ENCODE data around the gene SLX4IP. TPM values are rescaled to one million over a fixed set of nuclear protein-coding genes. Genes with fewer than 3 reads are reported as not detected.

Gene SLX4IP
- total and polyA plus RNA-seq, 2 of the 13 experiments (the other 11 are each of a cell fraction or from before 2014, with no cell fraction given) = 3.6 to 7.3 TPM

DNA sequence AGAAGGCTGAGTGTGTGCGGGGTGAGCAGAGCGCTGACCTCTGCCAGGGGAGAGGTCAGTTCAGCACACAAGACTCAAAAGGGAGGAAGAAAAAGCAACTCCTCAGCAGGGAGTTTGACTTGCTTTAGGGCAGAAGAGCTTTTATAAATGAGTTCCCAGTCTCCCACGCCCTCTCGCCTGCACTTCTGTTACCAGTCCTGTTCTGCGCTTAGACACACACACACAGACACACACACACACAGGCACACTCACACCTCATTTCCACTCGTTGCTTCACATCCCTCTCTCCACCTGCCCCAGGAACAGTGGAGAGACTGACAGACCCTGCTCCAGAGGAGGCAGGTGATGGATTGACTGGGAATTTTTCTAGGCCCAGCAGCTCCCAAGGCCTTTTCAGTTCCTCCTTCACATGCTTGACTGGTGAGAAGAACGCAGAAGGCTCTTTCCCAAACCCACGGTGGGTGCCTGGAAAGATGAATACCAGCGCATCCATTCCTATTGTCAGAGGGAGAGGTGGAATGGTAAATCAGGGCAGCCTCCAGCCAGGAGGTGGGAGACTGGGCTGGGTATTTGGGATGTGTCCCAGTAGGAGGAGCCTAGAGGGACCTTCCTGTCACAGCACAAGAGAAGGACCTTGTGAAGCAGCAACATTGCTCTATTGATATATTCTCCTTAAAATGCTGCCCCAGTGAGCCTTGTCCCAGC, 195.0 kb downstream of the SLX4IP start:
- Histone ChIP-seq H3K4me2 (ENCODE audit: low read depth, low read length) (no peak overlapping the region), H3K4me3 (replicated peaks in 1 of 3; ENCODE audit: insufficient read depth in 1 of 3, low read depth in 2 of 3, low read length in 3 of 3) (no peak overlapping the region), H3K4me1 (ENCODE audit: insufficient read depth, low read length) (no peaks in the 10 kb centered on the region), H3K79me2 (ENCODE audit: insufficient read depth, low read length) (no peaks in the 10 kb centered on the region), H3K36me3 (replicated peaks in 1 of 2; ENCODE audit: control insufficient read depth in 1 of 2, insufficient read depth in 2 of 2, low read length in 2 of 2) (no peaks in the 10 kb centered on the region; a peak in 2 of 5 replicates), H4K20me1 (ENCODE audit: insufficient read depth, low read length) (no peaks in the 10 kb centered on the region), H3K27me3 (ENCODE audit: control insufficient read depth in 1 of 2, insufficient read depth in 2 of 2, low read length in 2 of 2) (no peaks in the 10 kb centered on the region), H2AFZ (ENCODE audit: low read length) (no peak overlapping the region), H3K9me3 (ENCODE audit: low read length) (no peaks in the 10 kb centered on the region), H3K27ac (ENCODE audit: extremely low read length, insufficient read depth, low read length) (no peak overlapping the region), H3K9ac (ENCODE audit: insufficient read depth, low read depth, low read length) (no peak overlapping the region)
- in situ Hi-C loops (cut with HindIII; ENCODE audit: extremely low pct_ligation_motif_present, low pct_unique_long_range_greater_than_20kb) = no loop called here
- whole genome bisulfite sequencing (ENCODE audit: low lambda C conversion rate) = 95% methylated on average over 9 of the region's 9 CpGs
- FAIRE-seq (no peak), ATAC-seq (no peak), DNase-seq (ENCODE audit: low spot score) (no peak)
- intact Hi-C loops (cut with micrococcal nuclease; ENCODE audit: unreplicated experiment) = loop anchor here (10.0 kb wide), 1 partner anchor 195 kb away; the partner anchor contains the start of genes MKKS and SLX4IP
- no TSS peak for BruUV-seq (replicated peaks)
- ChIA-PET CTCF (ENCODE audit: low intra/inter-chr PET ratio, low total read pairs) (no interaction called here), POLR2A (no interaction called here)
- TF ChIP-seq MTF2 (CRISPR knock-in tag; IDR thresholded peaks at IDR 0.05; ENCODE audit: borderline replicate concordance) (no peak), SSRP1 (CRISPR knock-in tag; IDR thresholded peaks at IDR 0.05) (no peak), SCMH1 (CRISPR knock-in tag; IDR thresholded peaks at IDR 0.05; ENCODE audit: borderline replicate concordance) (no peak), NR2F1 (CRISPR knock-in tag; IDR thresholded peaks at IDR 0.05) (no peak)
- TF ChIP-seq, protein P1, sequence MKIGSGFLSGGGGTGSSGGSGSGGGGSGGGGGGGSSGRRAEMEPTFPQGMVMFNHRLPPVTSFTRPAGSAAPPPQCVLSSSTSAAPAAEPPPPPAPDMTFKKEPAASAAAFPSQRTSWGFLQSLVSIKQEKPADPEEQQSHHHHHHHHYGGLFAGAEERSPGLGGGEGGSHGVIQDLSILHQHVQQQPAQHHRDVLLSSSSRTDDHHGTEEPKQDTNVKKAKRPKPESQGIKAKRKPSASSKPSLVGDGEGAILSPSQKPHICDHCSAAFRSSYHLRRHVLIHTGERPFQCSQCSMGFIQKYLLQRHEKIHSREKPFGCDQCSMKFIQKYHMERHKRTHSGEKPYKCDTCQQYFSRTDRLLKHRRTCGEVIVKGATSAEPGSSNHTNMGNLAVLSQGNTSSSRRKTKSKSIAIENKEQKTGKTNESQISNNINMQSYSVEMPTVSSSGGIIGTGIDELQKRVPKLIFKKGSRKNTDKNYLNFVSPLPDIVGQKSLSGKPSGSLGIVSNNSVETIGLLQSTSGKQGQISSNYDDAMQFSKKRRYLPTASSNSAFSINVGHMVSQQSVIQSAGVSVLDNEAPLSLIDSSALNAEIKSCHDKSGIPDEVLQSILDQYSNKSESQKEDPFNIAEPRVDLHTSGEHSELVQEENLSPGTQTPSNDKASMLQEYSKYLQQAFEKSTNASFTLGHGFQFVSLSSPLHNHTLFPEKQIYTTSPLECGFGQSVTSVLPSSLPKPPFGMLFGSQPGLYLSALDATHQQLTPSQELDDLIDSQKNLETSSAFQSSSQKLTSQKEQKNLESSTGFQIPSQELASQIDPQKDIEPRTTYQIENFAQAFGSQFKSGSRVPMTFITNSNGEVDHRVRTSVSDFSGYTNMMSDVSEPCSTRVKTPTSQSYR (CRISPR knock-in tag; IDR thresholded peaks at IDR 0.05; ENCODE audit: borderline replicate concordance) = no peak
